ENCODE measurements around the gene CA10.

Gene CA10

DNA sequence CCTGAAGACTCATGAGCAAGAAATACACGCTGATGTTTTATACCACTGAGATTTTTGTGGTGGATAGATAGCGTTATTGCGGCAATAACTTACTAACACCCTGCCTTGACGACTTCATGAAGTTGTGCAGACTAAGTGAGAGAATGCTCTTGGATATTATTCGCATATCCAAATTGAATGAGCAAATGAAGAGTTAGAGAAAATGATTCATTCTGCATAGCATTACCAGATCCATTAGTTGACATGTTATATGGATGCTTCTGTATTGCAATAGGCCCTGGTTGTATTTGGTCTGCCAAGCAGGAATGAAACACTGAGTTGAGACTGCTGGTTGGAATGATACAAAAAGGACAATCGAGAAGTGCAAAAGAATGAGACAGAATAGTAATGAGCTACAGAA lies 247.3 kb downstream of the CA10 start:
- TF ChIP-seq ZNF274 (IDR thresholded peaks at IDR 0.05; ENCODE audit: low read depth, low read length) (no peak), SUZ12 (IDR thresholded peaks at IDR 0.05; ENCODE audit: extremely low read depth, insufficient read depth, insufficient read length) (no peak), YY1 (IDR thresholded peaks at IDR 0.05; ENCODE audit: insufficient read depth, insufficient read length) (no peak)
- no peaks in the 10 kb centered on the region for H3K27me3 ChIP-seq (ENCODE audit: insufficient read depth, insufficient read length)
- no peaks in the 10 kb centered on the region for H3K9me3 ChIP-seq (ENCODE audit: insufficient read depth, low read length)
- no peak overlapping the region for H3K4me3 ChIP-seq (ENCODE audit: insufficient read length, low read depth)
- H3K4me1 ChIP-seq (ENCODE audit: insufficient read depth, insufficient read length), result no peaks in the 10 kb centered on the region
- no peak overlapping the region for H3K9ac ChIP-seq (ENCODE audit: insufficient read length, low read depth)
- DNase-seq (ENCODE audit: low read depth, low spot score), result no peak
- H3K36me3 ChIP-seq (ENCODE audit: insufficient read depth, insufficient read length, low read length), result no peaks in the 10 kb centered on the region

DNA sequence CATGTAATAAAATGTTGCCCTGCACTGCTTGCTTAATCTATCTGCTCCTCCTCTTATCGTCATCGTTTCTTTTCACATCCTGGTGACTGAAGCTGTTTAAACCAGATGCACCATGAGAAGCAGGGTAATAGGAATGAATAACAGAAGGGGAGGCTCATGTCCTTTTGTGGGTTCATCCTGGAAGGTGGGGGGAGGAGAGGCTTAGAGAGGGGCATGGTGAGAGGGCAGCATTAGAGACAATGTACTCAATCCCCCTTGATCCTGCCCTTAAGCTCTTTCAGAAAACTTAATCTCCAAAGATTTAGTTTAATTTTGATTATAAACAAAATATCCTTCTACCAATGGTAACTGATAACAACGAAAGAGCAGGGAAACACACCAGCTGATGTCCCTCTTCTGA lies 248.5 kb downstream of the CA10 start:
- Histone ChIP-seq H3K36me3 (ENCODE audit: insufficient read depth, insufficient read length, low read length) (no peaks in the 10 kb centered on the region), H3K4me1 (ENCODE audit: insufficient read depth, insufficient read length) (no peaks in the 10 kb centered on the region), H3K4me3 (ENCODE audit: insufficient read length, low read depth) (no peak overlapping the region), H3K27me3 (ENCODE audit: insufficient read depth, insufficient read length) (no peaks in the 10 kb centered on the region), H3K9me3 (ENCODE audit: insufficient read depth, low read length) (no peaks in the 10 kb centered on the region), H3K9ac (ENCODE audit: insufficient read length, low read depth) (no peak overlapping the region)
- no peak for DNase-seq (ENCODE audit: low read depth, low spot score)
- TF ChIP-seq SUZ12 (IDR thresholded peaks at IDR 0.05; ENCODE audit: extremely low read depth, insufficient read depth, insufficient read length) (no peak), YY1 (IDR thresholded peaks at IDR 0.05; ENCODE audit: insufficient read depth, insufficient read length) (no peak), ZNF274 (IDR thresholded peaks at IDR 0.05; ENCODE audit: low read depth, low read length) (no peak)

DNA sequence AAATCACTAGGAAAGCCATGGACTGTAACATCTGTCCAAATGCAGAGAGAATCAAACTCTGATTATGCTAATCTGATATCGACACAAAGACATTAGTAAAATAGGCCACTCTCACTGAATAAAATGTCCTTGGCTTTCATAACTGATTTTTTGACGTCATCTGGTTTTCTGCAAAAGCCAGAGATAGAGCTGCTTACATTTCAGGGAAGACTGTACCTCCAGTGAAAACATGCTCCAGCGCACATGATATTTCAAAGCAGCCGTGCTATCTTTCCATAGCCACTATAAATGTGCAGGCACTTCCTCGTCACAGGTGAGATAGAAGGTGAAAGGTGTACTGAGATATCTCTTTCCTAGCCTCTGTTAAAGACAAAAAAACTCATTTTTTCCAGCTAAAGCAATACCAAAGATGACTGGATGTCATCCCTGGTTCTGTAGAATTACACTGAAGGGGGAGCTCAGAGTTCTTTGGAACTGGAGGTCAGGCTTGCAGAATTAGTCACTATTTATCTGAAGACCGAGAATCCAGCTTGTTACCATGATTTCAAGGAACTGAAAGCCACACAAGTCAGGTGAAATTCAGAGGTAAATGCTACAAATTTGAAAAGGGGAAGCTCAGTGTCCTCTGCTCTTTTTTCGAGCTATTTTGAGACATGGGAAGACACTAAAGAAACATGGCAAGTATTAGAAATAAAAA lies 249.5 kb downstream of the CA10 start:
- no peak overlapping the region for H3K4me3 ChIP-seq (ENCODE audit: insufficient read length, low read depth)
- H3K9me3 ChIP-seq (ENCODE audit: insufficient read depth, low read length), result no peaks in the 10 kb centered on the region
- H3K4me1 ChIP-seq (ENCODE audit: insufficient read depth, insufficient read length), result no peaks in the 10 kb centered on the region
- TF ChIP-seq SUZ12 (IDR thresholded peaks at IDR 0.05; ENCODE audit: extremely low read depth, insufficient read depth, insufficient read length) (no peak), YY1 (IDR thresholded peaks at IDR 0.05; ENCODE audit: insufficient read depth, insufficient read length) (no peak), ZNF274 (IDR thresholded peaks at IDR 0.05; ENCODE audit: low read depth, low read length) (no peak)
- H3K27me3 ChIP-seq (ENCODE audit: insufficient read depth, insufficient read length), result no peaks in the 10 kb centered on the region
- no peaks in the 10 kb centered on the region for H3K36me3 ChIP-seq (ENCODE audit: insufficient read depth, insufficient read length, low read length)
- H3K9ac ChIP-seq (ENCODE audit: insufficient read length, low read depth), result no peak overlapping the region
- no peak for DNase-seq (ENCODE audit: low read depth, low spot score)

DNA sequence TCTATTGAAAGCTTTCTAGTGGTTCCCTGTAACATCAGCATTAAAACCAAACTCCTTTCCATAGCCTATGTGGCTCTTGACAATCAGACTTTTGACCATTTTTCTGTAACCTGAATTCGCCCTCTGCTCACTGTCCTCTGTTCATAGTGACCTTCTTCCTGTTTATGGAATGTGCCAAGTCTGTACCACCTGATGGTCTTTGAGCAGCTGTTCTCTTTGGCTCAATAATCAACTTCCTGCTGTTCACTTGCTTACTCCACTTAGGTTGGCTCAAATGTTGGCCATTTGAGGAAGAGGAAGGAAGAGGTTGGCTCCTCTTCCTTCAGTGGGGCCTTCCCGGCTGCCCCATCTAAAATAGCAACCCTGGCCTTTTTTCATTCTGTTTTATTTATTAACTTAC lies 251.5 kb downstream of the CA10 start:
- Histone ChIP-seq H3K4me3 (ENCODE audit: insufficient read length, low read depth) (no peak overlapping the region), H3K27me3 (ENCODE audit: insufficient read depth, insufficient read length) (no peaks in the 10 kb centered on the region), H3K9me3 (ENCODE audit: insufficient read depth, low read length) (no peaks in the 10 kb centered on the region), H3K36me3 (ENCODE audit: insufficient read depth, insufficient read length, low read length) (no peaks in the 10 kb centered on the region), H3K9ac (ENCODE audit: insufficient read length, low read depth) (no peak overlapping the region), H3K4me1 (ENCODE audit: insufficient read depth, insufficient read length) (no peaks in the 10 kb centered on the region)
- DNase-seq (ENCODE audit: low read depth, low spot score), result no peak
- no peak for TF ChIP-seq ZNF274 (IDR thresholded peaks at IDR 0.05; ENCODE audit: low read depth, low read length)
- no peak for TF ChIP-seq YY1 (IDR thresholded peaks at IDR 0.05; ENCODE audit: insufficient read depth, insufficient read length)
- TF ChIP-seq SUZ12 (IDR thresholded peaks at IDR 0.05; ENCODE audit: extremely low read depth, insufficient read depth, insufficient read length), result no peak

DNA sequence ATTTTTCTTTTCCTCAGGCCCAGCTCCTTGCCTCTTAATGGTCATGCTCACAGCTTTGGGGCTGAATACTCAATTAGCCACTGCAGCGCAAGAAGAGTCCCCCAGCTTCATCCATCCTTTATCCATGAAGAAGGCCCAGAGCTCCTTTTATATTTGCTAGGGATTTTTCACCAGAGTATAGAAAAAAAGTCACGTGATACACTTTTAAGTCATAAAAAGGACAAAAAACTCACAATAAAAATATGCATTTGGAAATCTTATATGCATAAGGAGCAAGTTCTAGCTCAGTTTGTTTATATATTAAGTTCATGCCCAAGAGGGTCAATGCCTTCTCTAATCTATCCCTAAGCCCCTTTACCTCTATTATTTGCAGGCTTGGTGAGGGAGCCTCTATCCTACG lies 254.1 kb downstream of the CA10 start:
- TF ChIP-seq ZNF274 (IDR thresholded peaks at IDR 0.05; ENCODE audit: low read depth, low read length) (no peak), SUZ12 (IDR thresholded peaks at IDR 0.05; ENCODE audit: extremely low read depth, insufficient read depth, insufficient read length) (no peak), YY1 (IDR thresholded peaks at IDR 0.05; ENCODE audit: insufficient read depth, insufficient read length) (no peak)
- H3K36me3 ChIP-seq (ENCODE audit: insufficient read depth, insufficient read length, low read length), result no peaks in the 10 kb centered on the region

DNA sequence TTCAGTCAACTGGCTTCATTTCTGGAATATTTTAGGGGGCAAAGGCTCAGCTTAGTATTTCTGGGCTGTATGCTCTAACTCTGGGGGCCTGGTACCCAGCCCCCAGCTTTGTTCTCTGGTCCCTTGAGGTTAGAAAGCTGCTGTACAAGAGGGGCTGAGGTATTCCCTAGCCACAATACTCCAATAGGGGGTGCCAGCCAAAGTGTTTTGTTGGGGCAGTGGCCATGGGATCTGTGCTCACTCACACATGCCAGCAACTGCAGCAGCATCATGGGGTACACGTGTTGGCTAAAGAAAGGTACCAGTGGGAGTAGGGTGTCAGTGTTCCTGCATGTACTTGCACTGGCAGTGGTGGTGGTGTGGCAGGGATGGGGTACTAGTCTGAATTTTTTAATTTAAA lies 257.3 kb downstream of the CA10 start:
- Histone ChIP-seq H3K36me3 (ENCODE audit: insufficient read depth, insufficient read length, low read length) (no peaks in the 10 kb centered on the region), H3K9ac (ENCODE audit: insufficient read length, low read depth) (no peak overlapping the region), H3K9me3 (ENCODE audit: insufficient read depth, low read length) (no peaks in the 10 kb centered on the region), H3K4me3 (ENCODE audit: insufficient read length, low read depth) (no peak overlapping the region), H3K27me3 (ENCODE audit: insufficient read depth, insufficient read length) (no peaks in the 10 kb centered on the region), H3K4me1 (ENCODE audit: insufficient read depth, insufficient read length) (no peaks in the 10 kb centered on the region)
- TF ChIP-seq ZNF274 (IDR thresholded peaks at IDR 0.05; ENCODE audit: low read depth, low read length) (no peak), YY1 (IDR thresholded peaks at IDR 0.05; ENCODE audit: insufficient read depth, insufficient read length) (no peak), SUZ12 (IDR thresholded peaks at IDR 0.05; ENCODE audit: extremely low read depth, insufficient read depth, insufficient read length) (no peak)
- DNase-seq (ENCODE audit: low read depth, low spot score), result no peak

More for the DNA sequence above, 254.1 kb downstream of the CA10 start:
- Histone ChIP-seq H3K4me3 (ENCODE audit: insufficient read length, low read depth) (no peak overlapping the region), H3K9ac (ENCODE audit: insufficient read length, low read depth) (no peak overlapping the region), H3K9me3 (ENCODE audit: insufficient read depth, low read length) (no peaks in the 10 kb centered on the region), H3K4me1 (ENCODE audit: insufficient read depth, insufficient read length) (no peaks in the 10 kb centered on the region), H3K27me3 (ENCODE audit: insufficient read depth, insufficient read length) (no peaks in the 10 kb centered on the region)
- no peak for DNase-seq (ENCODE audit: low read depth, low spot score)

DNA sequence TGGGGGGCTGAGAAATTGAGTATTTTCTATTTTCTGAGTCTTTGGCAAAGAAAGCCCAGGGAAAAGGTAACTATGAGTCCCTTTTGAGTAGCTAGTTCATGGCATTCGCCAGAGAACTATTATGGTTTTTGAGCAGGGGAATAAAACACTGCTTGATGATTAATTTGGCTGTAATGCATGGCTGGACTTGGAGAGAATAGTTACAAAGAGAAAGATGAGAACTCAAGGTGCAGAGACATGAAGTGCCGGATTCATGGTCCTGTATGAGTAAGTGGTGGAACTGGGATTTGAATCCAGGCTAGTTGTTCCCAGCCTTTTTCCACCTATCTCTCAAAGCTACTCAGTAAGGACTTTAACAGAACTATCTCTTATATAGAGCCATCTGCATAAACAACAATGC lies 266.6 kb downstream of the CA10 start:
- Histone ChIP-seq H3K4me1 (ENCODE audit: insufficient read depth, insufficient read length) (no peaks in the 10 kb centered on the region), H3K36me3 (ENCODE audit: insufficient read depth, insufficient read length, low read length) (no peaks in the 10 kb centered on the region), H3K4me3 (ENCODE audit: insufficient read length, low read depth) (no peak overlapping the region), H3K9ac (ENCODE audit: insufficient read length, low read depth) (no peak overlapping the region), H3K27me3 (ENCODE audit: insufficient read depth, insufficient read length) (no peaks in the 10 kb centered on the region), H3K9me3 (ENCODE audit: insufficient read depth, low read length) (no peaks in the 10 kb centered on the region)
- DNase-seq (ENCODE audit: low read depth, low spot score), result no peak
- TF ChIP-seq ZNF274 (IDR thresholded peaks at IDR 0.05; ENCODE audit: low read depth, low read length) (no peak), SUZ12 (IDR thresholded peaks at IDR 0.05; ENCODE audit: extremely low read depth, insufficient read depth, insufficient read length) (no peak), YY1 (IDR thresholded peaks at IDR 0.05; ENCODE audit: insufficient read depth, insufficient read length) (no peak)
